HepG2 (cell line): Measurements from ENCODE around the gene SDHAF3. TPM values are rescaled to one million over a fixed set of nuclear protein-coding genes. Genes with fewer than 3 reads are reported as not detected.
A peak's percentile ranks its signal among the peaks of the same experiment; 100 is the strongest.

Experiments
- JUN ChIP-seq: sonication (generic); formaldehyde crosslinking; IDR thresholded peaks from 2 replicates; pipeline ENCODE4 v1.4.0; 2020; ENCODE audit warnings: mild to moderate bottlenecking, missing genetic modification reagents
- KLF11 ChIP-seq: IDR thresholded peaks from 2 replicates; pipeline ENCODE4 v1.6.1; 2016; ENCODE audit warnings: missing compliant biosample characterization
- MATR3 ChIP-seq: sonication (generic); formaldehyde crosslinking; IDR thresholded peaks from 2 replicates; pipeline ENCODE4 v1.4.0; 2020; ENCODE audit warnings: missing genetic modification reagents
- NFIB ChIP-seq: sonication (generic); formaldehyde crosslinking; IDR thresholded peaks from 2 replicates; pipeline ENCODE4 v1.9.0; 2021; ENCODE audit warnings: missing genetic modification reagents, mild to moderate bottlenecking, borderline replicate concordance
- SIX1 ChIP-seq: sonication (generic); formaldehyde crosslinking; IDR thresholded peaks from 2 replicates; pipeline ENCODE4 v1.4.0; 2020; ENCODE audit warnings: missing genetic modification reagents, borderline replicate concordance
- XBP1 ChIP-seq: sonication (generic); formaldehyde crosslinking; IDR thresholded peaks from 2 replicates; pipeline ENCODE4 v1.5.0; 2020; ENCODE audit warnings: missing genetic modification reagents
- ZNF343 ChIP-seq: sonication (generic); formaldehyde crosslinking; IDR thresholded peaks from 2 replicates; pipeline ENCODE4 v1.4.0; 2020; ENCODE audit warnings: mild to moderate bottlenecking, missing genetic modification reagents
- ZNF569 ChIP-seq: sonication (generic); formaldehyde crosslinking; IDR thresholded peaks from 2 replicates; pipeline ENCODE4 v1.5.0; 2020; ENCODE audit warnings: mild to moderate bottlenecking, missing genetic modification reagents, moderate library complexity, borderline replicate concordance
- ZNF615 ChIP-seq: sonication (generic); formaldehyde crosslinking; IDR thresholded peaks from 2 replicates; pipeline ENCODE4 v1.5.0; 2020; ENCODE audit warnings: mild to moderate bottlenecking, missing genetic modification reagents, borderline replicate concordance
- ZNF772 ChIP-seq: sonication (generic); formaldehyde crosslinking; IDR thresholded peaks from 2 replicates; pipeline ENCODE4 v1.5.0; 2020; ENCODE audit warnings: mild to moderate bottlenecking, missing genetic modification reagents
- ZNF777 ChIP-seq: sonication (generic); formaldehyde crosslinking; IDR thresholded peaks from 2 replicates; pipeline ENCODE4 v1.4.0; 2020; ENCODE audit warnings: missing genetic modification reagents
- polyA plus RNA-seq, 8 experiments: library from polyadenylated mRNA; depleted of rRNA in 3 of 8; stranded (reverse) in 7 of 8; unstranded in 1 of 8; fragments of >200 nt; fragmentation: Illumina TruSeq in 4 of 8; extraction: Trizol in 4 of 8; gene quantifications; 2 replicates each; pipeline versions ENCODE4 v1.2.1 to v1.2.3, GENCODE V29; 2011 to 2016; ENCODE audit warnings: low read depth in 4 of 8, missing spikeins in 1 of 8, mixed read lengths in 1 of 8; ENCODE audit not compliant: insufficient read depth in 1 of 8
- total RNA-seq, 5 experiments: library from RNA; depleted of rRNA; stranded (reverse); fragments of >200 nt; fragmentation: Illumina TruSeq; extraction: Trizol; gene quantifications; 2 replicates each; pipeline ENCODE4 v1.2.3, GENCODE V29; 2016; ENCODE audit warnings: low read depth in 1 of 5
- TF ChIP-seq, protein P1 (sequence below): sonication (generic); formaldehyde crosslinking; IDR thresholded peaks from 2 replicates; pipeline ENCODE4 v1.5.1; 2020; ENCODE audit warnings: mild to moderate bottlenecking, missing genetic modification reagents, moderate library complexity
- TF ChIP-seq, protein P2 (sequence below): sonication (generic); formaldehyde crosslinking; IDR thresholded peaks from 2 replicates; pipeline ENCODE4 v1.5.1; 2020; ENCODE audit warnings: mild to moderate bottlenecking, missing genetic modification reagents, borderline replicate concordance
- TF ChIP-seq, protein P3 (sequence below): sonication (generic); formaldehyde crosslinking; IDR thresholded peaks from 2 replicates; pipeline ENCODE4 v1.5.0; 2020; ENCODE audit warnings: missing genetic modification reagents
- TF ChIP-seq, protein P4 (sequence below): sonication (generic); formaldehyde crosslinking; IDR thresholded peaks from 2 replicates; pipeline ENCODE4 v1.4.0; 2020; ENCODE audit warnings: mild to moderate bottlenecking, missing genetic modification reagents

Gene SDHAF3
- total and polyA plus RNA-seq, 2 of the 13 experiments (the other 11 are each of a cell fraction or from before 2014, with no cell fraction given), result 15.2 to 32.6 TPM

DNA sequence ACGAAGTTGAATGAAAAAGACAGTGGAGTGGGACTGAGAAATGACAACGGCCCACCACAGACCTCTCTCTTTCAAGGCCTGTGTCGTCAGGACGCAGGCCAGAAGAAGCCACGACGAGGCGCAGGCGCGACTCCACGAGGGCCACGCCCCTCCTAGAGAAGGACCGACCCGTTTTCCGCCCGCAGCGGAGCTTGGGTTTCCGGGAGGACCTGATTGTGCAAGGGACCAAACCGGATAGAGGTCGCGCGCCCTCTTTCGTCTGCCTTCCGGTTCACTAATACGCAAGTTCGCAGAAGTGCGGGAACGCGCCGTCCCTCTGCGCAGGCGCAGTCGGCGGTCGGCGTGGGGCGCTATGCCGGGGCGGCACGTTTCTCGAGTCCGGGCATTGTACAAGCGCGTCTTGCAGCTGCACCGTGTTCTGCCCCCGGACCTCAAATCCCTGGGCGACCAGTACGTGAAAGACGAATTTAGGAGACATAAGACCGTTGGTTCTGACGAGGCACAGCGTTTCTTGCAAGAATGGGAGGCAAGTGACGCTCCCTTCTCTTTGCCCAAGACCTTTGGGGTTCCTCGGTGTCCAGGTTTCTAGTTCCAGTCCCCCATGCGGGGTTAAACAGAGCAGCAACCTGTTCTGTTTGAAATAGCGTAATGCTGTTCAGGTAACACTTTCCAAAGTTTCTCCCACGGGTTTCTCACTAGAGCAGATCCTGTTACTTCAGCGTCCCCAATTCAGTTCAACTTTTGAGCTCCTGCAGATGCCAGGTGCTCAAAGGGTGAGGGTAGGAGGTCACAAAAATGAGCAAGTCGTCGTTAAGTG lies at the start of gene SDHAF3 (continued):
- TF ChIP-seq, protein P1, sequence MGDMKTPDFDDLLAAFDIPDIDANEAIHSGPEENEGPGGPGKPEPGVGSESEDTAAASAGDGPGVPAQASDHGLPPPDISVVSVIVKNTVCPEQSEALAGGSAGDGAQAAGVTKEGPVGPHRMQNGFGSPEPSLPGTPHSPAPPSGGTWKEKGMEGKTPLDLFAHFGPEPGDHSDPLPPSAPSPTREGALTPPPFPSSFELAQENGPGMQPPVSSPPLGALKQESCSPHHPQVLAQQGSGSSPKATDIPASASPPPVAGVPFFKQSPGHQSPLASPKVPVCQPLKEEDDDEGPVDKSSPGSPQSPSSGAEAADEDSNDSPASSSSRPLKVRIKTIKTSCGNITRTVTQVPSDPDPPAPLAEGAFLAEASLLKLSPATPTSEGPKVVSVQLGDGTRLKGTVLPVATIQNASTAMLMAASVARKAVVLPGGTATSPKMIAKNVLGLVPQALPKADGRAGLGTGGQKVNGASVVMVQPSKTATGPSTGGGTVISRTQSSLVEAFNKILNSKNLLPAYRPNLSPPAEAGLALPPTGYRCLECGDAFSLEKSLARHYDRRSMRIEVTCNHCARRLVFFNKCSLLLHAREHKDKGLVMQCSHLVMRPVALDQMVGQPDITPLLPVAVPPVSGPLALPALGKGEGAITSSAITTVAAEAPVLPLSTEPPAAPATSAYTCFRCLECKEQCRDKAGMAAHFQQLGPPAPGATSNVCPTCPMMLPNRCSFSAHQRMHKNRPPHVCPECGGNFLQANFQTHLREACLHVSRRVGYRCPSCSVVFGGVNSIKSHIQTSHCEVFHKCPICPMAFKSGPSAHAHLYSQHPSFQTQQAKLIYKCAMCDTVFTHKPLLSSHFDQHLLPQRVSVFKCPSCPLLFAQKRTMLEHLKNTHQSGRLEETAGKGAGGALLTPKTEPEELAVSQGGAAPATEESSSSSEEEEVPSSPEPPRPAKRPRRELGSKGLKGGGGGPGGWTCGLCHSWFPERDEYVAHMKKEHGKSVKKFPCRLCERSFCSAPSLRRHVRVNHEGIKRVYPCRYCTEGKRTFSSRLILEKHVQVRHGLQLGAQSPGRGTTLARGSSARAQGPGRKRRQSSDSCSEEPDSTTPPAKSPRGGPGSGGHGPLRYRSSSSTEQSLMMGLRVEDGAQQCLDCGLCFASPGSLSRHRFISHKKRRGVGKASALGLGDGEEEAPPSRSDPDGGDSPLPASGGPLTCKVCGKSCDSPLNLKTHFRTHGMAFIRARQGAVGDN, result peak; percentile 99
- TF ChIP-seq, protein P2, sequence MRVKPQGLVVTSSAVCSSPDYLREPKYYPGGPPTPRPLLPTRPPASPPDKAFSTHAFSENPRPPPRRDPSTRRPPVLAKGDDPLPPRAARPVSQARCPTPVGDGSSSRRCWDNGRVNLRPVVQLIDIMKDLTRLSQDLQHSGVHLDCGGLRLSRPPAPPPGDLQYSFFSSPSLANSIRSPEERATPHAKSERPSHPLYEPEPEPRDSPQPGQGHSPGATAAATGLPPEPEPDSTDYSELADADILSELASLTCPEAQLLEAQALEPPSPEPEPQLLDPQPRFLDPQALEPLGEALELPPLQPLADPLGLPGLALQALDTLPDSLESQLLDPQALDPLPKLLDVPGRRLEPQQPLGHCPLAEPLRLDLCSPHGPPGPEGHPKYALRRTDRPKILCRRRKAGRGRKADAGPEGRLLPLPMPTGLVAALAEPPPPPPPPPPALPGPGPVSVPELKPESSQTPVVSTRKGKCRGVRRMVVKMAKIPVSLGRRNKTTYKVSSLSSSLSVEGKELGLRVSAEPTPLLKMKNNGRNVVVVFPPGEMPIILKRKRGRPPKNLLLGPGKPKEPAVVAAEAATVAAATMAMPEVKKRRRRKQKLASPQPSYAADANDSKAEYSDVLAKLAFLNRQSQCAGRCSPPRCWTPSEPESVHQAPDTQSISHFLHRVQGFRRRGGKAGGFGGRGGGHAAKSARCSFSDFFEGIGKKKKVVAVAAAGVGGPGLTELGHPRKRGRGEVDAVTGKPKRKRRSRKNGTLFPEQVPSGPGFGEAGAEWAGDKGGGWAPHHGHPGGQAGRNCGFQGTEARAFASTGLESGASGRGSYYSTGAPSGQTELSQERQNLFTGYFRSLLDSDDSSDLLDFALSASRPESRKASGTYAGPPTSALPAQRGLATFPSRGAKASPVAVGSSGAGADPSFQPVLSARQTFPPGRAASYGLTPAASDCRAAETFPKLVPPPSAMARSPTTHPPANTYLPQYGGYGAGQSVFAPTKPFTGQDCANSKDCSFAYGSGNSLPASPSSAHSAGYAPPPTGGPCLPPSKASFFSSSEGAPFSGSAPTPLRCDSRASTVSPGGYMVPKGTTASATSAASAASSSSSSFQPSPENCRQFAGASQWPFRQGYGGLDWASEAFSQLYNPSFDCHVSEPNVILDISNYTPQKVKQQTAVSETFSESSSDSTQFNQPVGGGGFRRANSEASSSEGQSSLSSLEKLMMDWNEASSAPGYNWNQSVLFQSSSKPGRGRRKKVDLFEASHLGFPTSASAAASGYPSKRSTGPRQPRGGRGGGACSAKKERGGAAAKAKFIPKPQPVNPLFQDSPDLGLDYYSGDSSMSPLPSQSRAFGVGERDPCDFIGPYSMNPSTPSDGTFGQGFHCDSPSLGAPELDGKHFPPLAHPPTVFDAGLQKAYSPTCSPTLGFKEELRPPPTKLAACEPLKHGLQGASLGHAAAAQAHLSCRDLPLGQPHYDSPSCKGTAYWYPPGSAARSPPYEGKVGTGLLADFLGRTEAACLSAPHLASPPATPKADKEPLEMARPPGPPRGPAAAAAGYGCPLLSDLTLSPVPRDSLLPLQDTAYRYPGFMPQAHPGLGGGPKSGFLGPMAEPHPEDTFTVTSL (CRISPR knock-in tag), result peak; percentile 34
- TF ChIP-seq SIX1 (CRISPR knock-in tag) (peak; percentile 40; the same call in 1 of the 2 replicates), ZNF569 (CRISPR knock-in tag) (no peak), NFIB (CRISPR knock-in tag) (0 out of 2 replicates have a peak, but pooled peaks have one; percentile 13), ZNF343 (peak; percentile 90), JUN (CRISPR knock-in tag) (peak; percentile 80; the same call in 1 of the 2 replicates), ZNF772 (peak; percentile 69; the same call in 1 of the 2 replicates), ZNF777 (CRISPR knock-in tag) (peak; percentile 76), ZNF615 (CRISPR knock-in tag) (no peak), MATR3 (CRISPR knock-in tag) (no peak), XBP1 (CRISPR knock-in tag) (0 out of 2 replicates have a peak, but pooled peaks have one; percentile 77), KLF11 (no peak)
- TF ChIP-seq, protein P3, sequence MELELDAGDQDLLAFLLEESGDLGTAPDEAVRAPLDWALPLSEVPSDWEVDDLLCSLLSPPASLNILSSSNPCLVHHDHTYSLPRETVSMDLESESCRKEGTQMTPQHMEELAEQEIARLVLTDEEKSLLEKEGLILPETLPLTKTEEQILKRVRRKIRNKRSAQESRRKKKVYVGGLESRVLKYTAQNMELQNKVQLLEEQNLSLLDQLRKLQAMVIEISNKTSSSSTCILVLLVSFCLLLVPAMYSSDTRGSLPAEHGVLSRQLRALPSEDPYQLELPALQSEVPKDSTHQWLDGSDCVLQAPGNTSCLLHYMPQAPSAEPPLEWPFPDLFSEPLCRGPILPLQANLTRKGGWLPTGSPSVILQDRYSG, result no peak
- TF ChIP-seq, protein P4, sequence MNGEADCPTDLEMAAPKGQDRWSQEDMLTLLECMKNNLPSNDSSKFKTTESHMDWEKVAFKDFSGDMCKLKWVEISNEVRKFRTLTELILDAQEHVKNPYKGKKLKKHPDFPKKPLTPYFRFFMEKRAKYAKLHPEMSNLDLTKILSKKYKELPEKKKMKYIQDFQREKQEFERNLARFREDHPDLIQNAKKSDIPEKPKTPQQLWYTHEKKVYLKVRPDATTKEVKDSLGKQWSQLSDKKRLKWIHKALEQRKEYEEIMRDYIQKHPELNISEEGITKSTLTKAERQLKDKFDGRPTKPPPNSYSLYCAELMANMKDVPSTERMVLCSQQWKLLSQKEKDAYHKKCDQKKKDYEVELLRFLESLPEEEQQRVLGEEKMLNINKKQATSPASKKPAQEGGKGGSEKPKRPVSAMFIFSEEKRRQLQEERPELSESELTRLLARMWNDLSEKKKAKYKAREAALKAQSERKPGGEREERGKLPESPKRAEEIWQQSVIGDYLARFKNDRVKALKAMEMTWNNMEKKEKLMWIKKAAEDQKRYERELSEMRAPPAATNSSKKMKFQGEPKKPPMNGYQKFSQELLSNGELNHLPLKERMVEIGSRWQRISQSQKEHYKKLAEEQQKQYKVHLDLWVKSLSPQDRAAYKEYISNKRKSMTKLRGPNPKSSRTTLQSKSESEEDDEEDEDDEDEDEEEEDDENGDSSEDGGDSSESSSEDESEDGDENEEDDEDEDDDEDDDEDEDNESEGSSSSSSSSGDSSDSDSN (CRISPR knock-in tag), result peak; percentile 90
